ENCODE measurements around the gene SPATA25.

SPATA25 gene

DNA sequence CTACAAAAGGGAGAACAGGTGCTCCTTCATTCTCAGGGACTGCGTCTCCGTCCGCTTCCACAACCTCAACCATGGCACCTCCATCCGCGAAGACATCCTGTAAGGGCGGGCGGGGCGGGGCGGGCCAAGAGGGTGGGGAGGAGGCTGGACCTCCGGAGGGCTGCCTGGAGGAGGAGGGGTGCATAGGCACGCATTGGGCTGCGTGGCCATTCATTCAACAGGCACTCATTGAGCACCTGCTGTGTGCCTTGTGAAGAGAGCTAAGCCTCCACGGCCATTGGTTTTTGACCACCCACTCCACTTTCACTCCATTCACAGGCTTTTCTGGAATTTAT, 29.6 kb downstream of the SPATA25 start:
- Histone ChIP-seq H3K4me3 (ENCODE audit: low read depth, low read length) (peak overlapping the region; percentile 76), H3K9me3 (ENCODE audit: control insufficient read depth, insufficient read depth, low read depth, low read length) (no peaks in the 10 kb centered on the region), H3K4me1 (ENCODE audit: control insufficient read depth, insufficient read depth, low read length) (peaks cover 45% of the 10 kb centered on the region), H3K27me3 (ENCODE audit: control insufficient read depth, insufficient read depth, low read length) (no peaks in the 10 kb centered on the region), H3K27ac (ENCODE audit: low read depth, low read length) (peak overlapping the region; percentile 7; the same call in 1 of the 2 replicates), H3K36me3 (ENCODE audit: control insufficient read depth, insufficient read depth, low read length) (peaks cover 5% of the 10 kb centered on the region; the same call in 1 of the 2 replicates), H3K9ac (ENCODE audit: low read length) (peak overlapping the region; percentile 70)

- Histone ChIP-seq H3K9me3 (ENCODE audit: control insufficient read depth, insufficient read depth, low read depth, low read length) (no peaks in the 10 kb centered on the region), H3K27me3 (ENCODE audit: control insufficient read depth, insufficient read depth, low read length) (no peaks in the 10 kb centered on the region), H3K9ac (ENCODE audit: low read length) (peak within 1 kb of the TSS; percentile 70), H3K4me3 (ENCODE audit: low read depth, low read length) (peak within 1 kb of the TSS; percentile 76), H3K36me3 (ENCODE audit: control insufficient read depth, insufficient read depth, low read length) (peaks cover 5% of the 10 kb centered on the region; the same call in 1 of the 2 replicates), H3K27ac (ENCODE audit: low read depth, low read length) (peak within 1 kb of the TSS; percentile 54), H3K4me1 (ENCODE audit: control insufficient read depth, insufficient read depth, low read length) (peaks cover 48% of the 10 kb centered on the region)
Observed at GRCh38 chr20:45857114-45857881, 30.1 kb downstream of the SPATA25 start, which contains the start of the genes ACOT8 and ZSWIM3. ACOT8 (minus strand) TSS chr20:45857392; CDS start chr20:45857315, 77 bp downstream. ZSWIM3 (plus strand) TSS chr20:45857614; CDS start chr20:45857826, 212 bp downstream.

DNA sequence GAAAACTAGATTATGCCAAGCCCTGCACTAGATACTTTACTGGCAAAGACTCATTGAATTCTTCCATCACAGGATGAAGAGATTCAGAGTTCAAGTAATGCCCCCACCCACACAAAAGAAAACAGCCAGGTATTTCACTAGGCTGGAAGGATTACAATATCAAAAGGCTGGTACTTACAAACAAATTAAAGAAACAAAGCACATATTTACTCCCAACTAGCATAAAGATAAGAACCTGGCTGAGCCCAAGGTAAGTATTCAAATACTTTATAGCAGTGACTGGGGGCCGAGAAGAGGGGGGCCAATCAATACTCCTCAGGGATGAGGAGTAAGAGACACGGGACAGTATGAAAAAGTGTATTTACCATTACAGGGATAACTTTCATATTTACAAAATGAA, 33.9 kb downstream of the SPATA25 start:
- Histone ChIP-seq H3K4me1 (ENCODE audit: control insufficient read depth, insufficient read depth, low read length) (peaks cover 39% of the 10 kb centered on the region), H3K9me3 (ENCODE audit: control insufficient read depth, insufficient read depth, low read depth, low read length) (no peaks in the 10 kb centered on the region), H3K36me3 (ENCODE audit: control insufficient read depth, insufficient read depth, low read length) (peaks cover 23% of the 10 kb centered on the region), H3K9ac (ENCODE audit: low read length) (peak overlapping the region; percentile 61), H3K4me3 (ENCODE audit: low read depth, low read length) (peak overlapping the region; percentile 22; the same call in 1 of the 2 replicates), H3K27ac (ENCODE audit: low read depth, low read length) (peak overlapping the region; percentile 82), H3K27me3 (ENCODE audit: control insufficient read depth, insufficient read depth, low read length) (no peaks in the 10 kb centered on the region)

DNA sequence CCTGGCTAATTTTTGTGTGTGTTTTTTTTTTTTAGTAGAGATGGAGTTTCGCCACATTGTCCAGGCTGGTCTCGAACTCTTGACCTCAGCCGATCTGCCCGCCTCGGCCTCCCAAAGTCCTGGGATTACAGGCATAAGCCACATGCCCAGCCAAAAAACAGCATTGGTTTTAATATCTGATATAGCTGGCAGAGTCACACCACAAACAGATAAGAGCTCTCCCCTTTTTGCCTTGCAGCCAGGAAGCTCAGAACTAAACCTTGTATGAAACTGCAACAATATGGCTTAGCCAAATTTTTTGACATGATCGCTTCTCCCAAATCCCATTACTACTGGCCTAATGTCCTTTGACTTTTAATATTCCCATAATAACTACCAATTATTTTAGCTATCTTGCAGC, 35.1 kb downstream of the SPATA25 start:
- Histone ChIP-seq H3K36me3 (ENCODE audit: control insufficient read depth, insufficient read depth, low read length) (peaks cover 28% of the 10 kb centered on the region), H3K9me3 (ENCODE audit: control insufficient read depth, insufficient read depth, low read depth, low read length) (no peaks in the 10 kb centered on the region), H3K27ac (ENCODE audit: low read depth, low read length) (peak overlapping the region; percentile 73; the same call in 1 of the 2 replicates), H3K4me1 (ENCODE audit: control insufficient read depth, insufficient read depth, low read length) (peaks cover 35% of the 10 kb centered on the region), H3K9ac (ENCODE audit: low read length) (no peak overlapping the region), H3K4me3 (ENCODE audit: low read depth, low read length) (no peak overlapping the region), H3K27me3 (ENCODE audit: control insufficient read depth, insufficient read depth, low read length) (no peaks in the 10 kb centered on the region)

DNA sequence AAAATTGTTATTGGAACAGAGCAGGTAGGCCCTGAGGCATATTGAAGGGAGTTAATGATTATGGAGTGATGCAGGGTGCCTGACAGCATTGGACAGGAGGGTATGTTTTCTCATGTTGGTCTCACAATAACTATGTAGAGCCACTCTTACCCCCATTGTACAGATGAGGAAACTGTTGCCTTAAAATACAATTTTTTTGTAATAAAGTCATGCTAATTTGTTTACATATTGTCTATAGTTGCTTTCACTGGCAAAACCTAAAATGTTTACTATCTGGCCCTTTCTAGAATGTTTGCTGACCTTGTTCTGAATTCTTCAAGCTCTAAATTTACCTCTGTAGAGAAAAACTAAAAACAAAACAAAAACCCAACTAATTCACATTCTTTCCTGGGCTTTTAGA, 35.9 kb downstream of the SPATA25 start:
- H3K27me3 ChIP-seq (ENCODE audit: control insufficient read depth, insufficient read depth, low read length): no peaks in the 10 kb centered on the region
- H3K4me3 ChIP-seq (ENCODE audit: low read depth, low read length): no peak overlapping the region
- peaks cover 35% of the 10 kb centered on the region for H3K36me3 ChIP-seq (ENCODE audit: control insufficient read depth, insufficient read depth, low read length)
- H3K4me1 ChIP-seq (ENCODE audit: control insufficient read depth, insufficient read depth, low read length): peaks cover 33% of the 10 kb centered on the region
- H3K27ac ChIP-seq (ENCODE audit: low read depth, low read length): no peak overlapping the region
- no peaks in the 10 kb centered on the region for H3K9me3 ChIP-seq (ENCODE audit: control insufficient read depth, insufficient read depth, low read depth, low read length)
- no peak overlapping the region for H3K9ac ChIP-seq (ENCODE audit: low read length)

GRCh38 chr20:45850926-45851325, 36.5 kb downstream of the SPATA25 start:
- Histone ChIP-seq H3K27me3 (ENCODE audit: control insufficient read depth, insufficient read depth, low read length) (no peaks in the 10 kb centered on the region), H3K4me3 (ENCODE audit: low read depth, low read length) (no peak overlapping the region), H3K9me3 (ENCODE audit: control insufficient read depth, insufficient read depth, low read depth, low read length) (no peaks in the 10 kb centered on the region), H3K36me3 (ENCODE audit: control insufficient read depth, insufficient read depth, low read length) (peaks cover 40% of the 10 kb centered on the region), H3K27ac (ENCODE audit: low read depth, low read length) (no peak overlapping the region), H3K9ac (ENCODE audit: low read length) (no peak overlapping the region), H3K4me1 (ENCODE audit: control insufficient read depth, insufficient read depth, low read length) (peaks cover 28% of the 10 kb centered on the region)

DNA sequence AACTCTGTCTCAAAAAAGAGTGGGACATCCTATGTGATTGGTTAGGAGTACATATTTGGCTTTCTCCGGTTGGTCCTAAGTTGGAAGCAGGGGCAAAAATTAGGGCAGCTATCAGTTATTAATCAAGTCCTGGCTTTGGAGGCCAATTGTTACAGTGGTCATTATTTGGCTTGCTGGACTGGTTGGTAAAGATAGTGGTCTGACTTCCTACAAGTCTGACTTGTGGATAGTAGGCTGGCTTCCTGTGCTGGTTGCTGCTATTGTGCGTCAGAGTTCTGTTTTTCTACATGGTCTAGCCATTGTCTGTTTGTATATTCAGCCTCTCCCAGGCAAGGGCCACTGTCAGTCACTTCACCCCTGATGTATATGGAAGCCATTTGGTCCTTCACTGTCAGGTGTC, 37.2 kb downstream of the SPATA25 start:
- peaks cover 46% of the 10 kb centered on the region for H3K36me3 ChIP-seq (ENCODE audit: control insufficient read depth, insufficient read depth, low read length)

DNA sequence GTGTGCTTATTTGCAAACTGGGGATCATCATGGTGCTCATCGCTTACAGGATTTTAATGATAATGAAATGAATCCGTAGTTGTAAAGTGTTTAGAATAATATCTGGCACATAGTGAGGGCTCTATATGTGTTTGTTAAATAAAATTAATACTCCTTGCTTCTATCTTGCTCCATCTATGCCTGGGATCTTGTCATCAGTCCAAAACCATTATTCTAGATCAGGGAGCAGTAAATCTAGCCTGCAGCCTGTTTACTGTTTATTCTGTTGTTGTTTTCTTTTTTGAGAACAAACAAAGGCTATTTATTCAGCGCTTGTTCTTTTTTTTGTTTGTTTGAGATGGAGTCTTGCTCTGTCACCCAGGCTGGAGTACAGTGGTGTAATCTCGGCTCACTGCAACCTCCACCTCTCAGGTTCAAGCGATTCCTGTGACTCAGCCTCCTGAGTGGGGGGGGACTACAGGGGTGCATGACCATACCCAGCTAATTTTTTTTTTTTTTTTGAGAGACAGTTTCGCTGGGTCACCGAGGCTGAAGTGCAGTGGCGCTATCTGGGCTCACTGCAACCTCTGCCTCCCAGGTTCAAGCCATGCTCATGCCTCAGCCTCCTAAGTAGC, 38.3 kb downstream of the SPATA25 start:
- no peaks in the 10 kb centered on the region for H3K9me3 ChIP-seq (ENCODE audit: control insufficient read depth, insufficient read depth, low read depth, low read length)
- no peaks in the 10 kb centered on the region for H3K27me3 ChIP-seq (ENCODE audit: control insufficient read depth, insufficient read depth, low read length)
- H3K4me3 ChIP-seq (ENCODE audit: low read depth, low read length): no peak overlapping the region
- H3K36me3 ChIP-seq (ENCODE audit: control insufficient read depth, insufficient read depth, low read length): peaks cover 50% of the 10 kb centered on the region
- no peak overlapping the region for H3K27ac ChIP-seq (ENCODE audit: low read depth, low read length)
- H3K9ac ChIP-seq (ENCODE audit: low read length): no peak overlapping the region
- H3K4me1 ChIP-seq (ENCODE audit: control insufficient read depth, insufficient read depth, low read length): peaks cover 13% of the 10 kb centered on the region

More for the DNA sequence above, 37.2 kb downstream of the SPATA25 start:
- H3K27me3 ChIP-seq (ENCODE audit: control insufficient read depth, insufficient read depth, low read length): no peaks in the 10 kb centered on the region
- no peak overlapping the region for H3K4me3 ChIP-seq (ENCODE audit: low read depth, low read length)
- H3K27ac ChIP-seq (ENCODE audit: low read depth, low read length): no peak overlapping the region
- no peaks in the 10 kb centered on the region for H3K9me3 ChIP-seq (ENCODE audit: control insufficient read depth, insufficient read depth, low read depth, low read length)
- peaks cover 24% of the 10 kb centered on the region for H3K4me1 ChIP-seq (ENCODE audit: control insufficient read depth, insufficient read depth, low read length)
- H3K9ac ChIP-seq (ENCODE audit: low read length): no peak overlapping the region

DNA sequence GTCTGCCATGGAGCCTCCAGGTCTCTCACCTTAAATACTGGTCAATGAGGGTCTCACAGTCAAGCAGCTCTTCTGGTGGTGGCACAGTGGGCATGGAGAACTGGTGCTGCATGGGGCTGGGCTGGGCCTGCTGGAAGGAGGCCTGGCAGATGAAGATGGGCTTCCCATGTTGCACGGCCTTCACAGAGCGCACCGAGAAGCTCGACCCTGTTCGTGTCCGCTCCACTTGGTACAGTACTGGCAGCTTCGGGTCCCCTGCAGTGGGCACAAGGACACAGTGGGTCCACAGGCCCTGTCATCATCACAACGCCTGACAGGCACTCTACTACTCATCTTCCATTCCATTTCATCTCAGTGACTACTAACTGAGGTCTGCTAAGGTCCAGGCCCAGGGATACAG, 39.0 kb downstream of the SPATA25 start:
- peaks cover 10% of the 10 kb centered on the region for H3K4me1 ChIP-seq (ENCODE audit: control insufficient read depth, insufficient read depth, low read length)
- no peaks in the 10 kb centered on the region for H3K27me3 ChIP-seq (ENCODE audit: control insufficient read depth, insufficient read depth, low read length)
- H3K27ac ChIP-seq (ENCODE audit: low read depth, low read length): no peak overlapping the region
- H3K9me3 ChIP-seq (ENCODE audit: control insufficient read depth, insufficient read depth, low read depth, low read length): no peaks in the 10 kb centered on the region
- peaks cover 57% of the 10 kb centered on the region for H3K36me3 ChIP-seq (ENCODE audit: control insufficient read depth, insufficient read depth, low read length)
- no peak overlapping the region for H3K9ac ChIP-seq (ENCODE audit: low read length)
- no peak overlapping the region for H3K4me3 ChIP-seq (ENCODE audit: low read depth, low read length)

- Histone ChIP-seq H3K4me1 (ENCODE audit: control insufficient read depth, insufficient read depth, low read length) (no peaks in the 10 kb centered on the region), H3K27me3 (ENCODE audit: control insufficient read depth, insufficient read depth, low read length) (no peaks in the 10 kb centered on the region), H3K9ac (ENCODE audit: low read length) (no peak overlapping the region), H3K9me3 (ENCODE audit: control insufficient read depth, insufficient read depth, low read depth, low read length) (no peaks in the 10 kb centered on the region), H3K36me3 (ENCODE audit: control insufficient read depth, insufficient read depth, low read length) (peaks cover 75% of the 10 kb centered on the region), H3K4me3 (ENCODE audit: low read depth, low read length) (no peak overlapping the region), H3K27ac (ENCODE audit: low read depth, low read length) (no peak overlapping the region)
Observed at GRCh38 chr20:45845452-45845851, 42.0 kb downstream of the SPATA25 start.

DNA sequence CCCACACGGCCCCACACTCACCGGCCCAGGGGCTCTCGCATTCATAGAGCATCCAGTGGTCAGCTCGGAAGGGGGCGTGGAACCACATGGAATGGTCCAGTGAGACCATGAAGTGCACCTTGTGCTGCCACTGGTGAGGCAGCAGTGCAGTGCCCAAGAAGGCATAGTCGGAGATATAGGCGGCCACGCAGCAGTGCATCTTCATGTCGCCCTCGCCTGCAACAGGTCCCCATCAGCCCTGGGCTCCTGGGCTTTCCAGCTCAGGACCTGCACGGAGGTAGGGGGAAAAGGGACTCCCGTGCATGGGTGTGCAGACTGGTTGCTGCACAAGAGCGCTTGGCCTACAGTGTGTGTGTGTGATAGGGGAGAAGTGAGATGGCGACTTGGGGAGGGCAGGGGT, 43.9 kb downstream of the SPATA25 start:
- Histone ChIP-seq H3K4me3 (ENCODE audit: low read depth, low read length) (no peak overlapping the region), H3K9ac (ENCODE audit: low read length) (no peak overlapping the region), H3K36me3 (ENCODE audit: control insufficient read depth, insufficient read depth, low read length) (peaks cover 76% of the 10 kb centered on the region)

More for the DNA sequence above, 43.9 kb downstream of the SPATA25 start:
- H3K27me3 ChIP-seq (ENCODE audit: control insufficient read depth, insufficient read depth, low read length): no peaks in the 10 kb centered on the region
- H3K27ac ChIP-seq (ENCODE audit: low read depth, low read length): no peak overlapping the region
- H3K4me1 ChIP-seq (ENCODE audit: control insufficient read depth, insufficient read depth, low read length): no peaks in the 10 kb centered on the region
- no peaks in the 10 kb centered on the region for H3K9me3 ChIP-seq (ENCODE audit: control insufficient read depth, insufficient read depth, low read depth, low read length)

Data from HUES6 (cell line).